PFSK-1 (cell line): Measurements from ENCODE around the gene MTTP.

Experiments used
- POLR2AphosphoS5 ChIP-seq: IDR thresholded peaks from 2 replicates; pipeline ENCODE4 v1.6.1; 2012; ENCODE audit warnings: low read depth, mild to moderate bottlenecking, control low read depth, low read length, moderate library complexity
- TAF1 ChIP-seq: IDR thresholded peaks from 2 replicates; pipeline ENCODE4 v1.6.1; 2012; ENCODE audit warnings: low read length, control low read depth, borderline replicate concordance; ENCODE audit not compliant: insufficient read depth

DNA sequence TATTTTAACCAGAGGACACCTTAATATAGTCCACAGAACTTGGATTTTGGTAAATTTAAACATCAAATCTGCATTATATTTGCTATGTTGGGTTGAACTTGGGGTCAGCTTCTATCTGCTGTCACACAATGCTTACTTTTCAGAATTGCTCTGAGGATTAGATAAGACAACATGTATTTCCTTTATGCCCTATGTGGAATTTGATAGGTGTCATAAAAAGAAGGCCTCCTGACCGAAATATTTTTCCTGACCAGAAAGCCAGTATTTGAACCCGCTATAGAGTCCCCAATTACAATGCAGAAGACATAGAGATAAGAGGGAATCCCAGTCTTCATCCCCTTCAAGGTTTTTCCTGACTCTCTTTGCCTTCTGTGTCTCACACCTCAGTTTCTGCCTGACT, 4.1 kb downstream of the MTTP start:
- TF ChIP-seq TAF1 = no peak
- TF ChIP-seq POLR2AphosphoS5 = no peak
